A549 (cell line): ENCODE measurements around the gene LRRC8C. TPM values are rescaled to one million over a fixed set of nuclear protein-coding genes. Genes with fewer than 3 reads are reported as not detected.
A peak's percentile ranks its signal among the peaks of the same experiment; 100 is the strongest.

Experiments
- ATAC-seq, 2 experiments: fragments of 200-7000 bp in 1 of 2; fragments of >200 bp in 1 of 2; cut with Nextera tagmentation in 1 of 2; cut with Tn5 transposase in 1 of 2; 3 replicates each; pipeline versions ENCODE4 v1.8.0 to v1.9.1; 2018 to 2020; ENCODE audit warnings: mild to moderate bottlenecking in 1 of 2, moderate library complexity in 1 of 2
- CTCF ChIA-PET: fragments of 300-600 bp; sonication (Branson Sonifier 250); formaldehyde crosslinking; extraction: SDS; loops from one replicate; lab custom pipeline; 2021; ENCODE audit warnings: antibody characterized with exemption, inconsistent platforms; lab: Yijun Ruan, JAX
- POLR2A ChIA-PET: fragments of 350-600 bp; formaldehyde crosslinking; extraction: SDS; loops from one replicate; lab custom pipeline; 2021; ENCODE audit warnings: antibody characterized with exemption, inconsistent platforms; lab: Yijun Ruan, JAX
- DNase-seq, 2 experiments: peaks; one replicate each; pipeline versions ENCODE4 v3.0.0 to v3.0.0-alpha.2; 2011 to 2016; ENCODE audit warnings: low read depth in 1 of 2, low spot score in 1 of 2
- FAIRE-seq: peaks from 2 replicates; lab custom pipeline; 2011; peaks lifted over from hg19 to GRCh38; lab: Jason Lieb, UNC
- H3K27ac ChIP-seq, 2 experiments: fragments of >200 bp; sonication (Bioruptor Twin); formaldehyde crosslinking; 3 replicates each; pipeline ENCODE4 v1.5.1; 2016 to 2017
- H3K4me1 ChIP-seq: fragments of >200 bp; sonication (Bioruptor Twin); formaldehyde crosslinking; 3 replicates; pipeline ENCODE4 v1.6.1; 2016
- H3K4me2 ChIP-seq: fragments of >200 bp; sonication (Bioruptor Twin); formaldehyde crosslinking; 3 replicates; pipeline ENCODE4 v1.6.1; 2016
- H3K4me3 ChIP-seq: fragments of >200 bp; sonication (Bioruptor Twin); formaldehyde crosslinking; 3 replicates; pipeline ENCODE4 v1.5.1; 2016
- H3K9me3 ChIP-seq: fragments of >200 bp; sonication (Bioruptor Twin); formaldehyde crosslinking; 3 replicates; pipeline ENCODE4 v1.6.1; 2016
- CBX8 ChIP-seq: fragments of 200-600 bp; sonication (generic); IDR thresholded peaks from 2 replicates; pipeline ENCODE4 v1.6.1; 2016
- CEBPB ChIP-seq, 2 experiments: fragments of >200 bp in 1 of 2; sonication (Bioruptor Twin) in 1 of 2; formaldehyde crosslinking in 1 of 2; IDR thresholded peaks; 2 replicates each; pipeline ENCODE4 v1.6.1; 2012 to 2016
- ELK1 ChIP-seq: fragments of 150-350 bp; IDR thresholded peaks from 2 replicates; pipeline ENCODE4 v1.6.1; 2014; ENCODE audit warnings: low read depth, mild to moderate bottlenecking, low read length
- EP300 ChIP-seq, 2 experiments: fragments of >200 bp; sonication (Bioruptor Twin); formaldehyde crosslinking; IDR thresholded peaks; 2 replicates in 1 of 2; 3 replicates in 1 of 2; pipeline ENCODE4 v1.6.1; 2016 to 2017
- FOSL2 ChIP-seq, 2 experiments: fragments of 450-650 bp in 1 of 2; fragments of >200 bp in 1 of 2; sonication (Bioruptor Twin) in 1 of 2; formaldehyde crosslinking; IDR thresholded peaks; 2 replicates each; pipeline versions ENCODE4 v1.5.0 to v1.6.1; 2016 to 2020; ENCODE audit warnings: mild to moderate bottlenecking in 1 of 2, moderate library complexity in 1 of 2
- HOXA7 ChIP-seq: fragments of 250-450 bp; sonication (Bioruptor Pico); IDR thresholded peaks from 2 replicates; pipeline ENCODE4 v1.5.0; 2020; ENCODE audit warnings: mild to moderate bottlenecking, moderate library complexity
- JUNB ChIP-seq: fragments of >200 bp; sonication (Bioruptor Twin); formaldehyde crosslinking; IDR thresholded peaks from 2 replicates; pipeline ENCODE4 v1.6.1; 2016
- KDM1A ChIP-seq: fragments of 200-600 bp; sonication (generic); IDR thresholded peaks from 2 replicates; pipeline ENCODE4 v1.6.1; 2016; ENCODE audit warnings: low read depth, mild to moderate bottlenecking
- MYC ChIP-seq: IDR thresholded peaks from 2 replicates; pipeline ENCODE4 v1.6.1; 2012; ENCODE audit warnings: mild to moderate bottlenecking, inconsistent platforms, low read length, improper control_type of control experiment, borderline replicate concordance
- PBX3 ChIP-seq: IDR thresholded peaks from 2 replicates; pipeline ENCODE4 v1.6.1; 2012
- RARB ChIP-seq: fragments of 250-450 bp; sonication (Bioruptor Pico); IDR thresholded peaks from 2 replicates; pipeline ENCODE4 v1.8.0; 2021; ENCODE audit warnings: mild to moderate bottlenecking, moderate library complexity
- RNF2 ChIP-seq: fragments of 200-600 bp; sonication (generic); IDR thresholded peaks from 2 replicates; pipeline ENCODE4 v1.6.1; 2016; ENCODE audit warnings: low read depth, mild to moderate bottlenecking, antibody characterized with exemption, moderate library complexity, borderline replicate concordance
- SMC3 ChIP-seq: fragments of >200 bp; sonication (Bioruptor Twin); formaldehyde crosslinking; IDR thresholded peaks from 3 replicates; pipeline ENCODE4 v1.6.1; 2018; ENCODE audit warnings: inconsistent platforms
- ZC3H11A ChIP-seq: fragments of 450-650 bp; IDR thresholded peaks from 2 replicates; pipeline ENCODE4 v1.6.1; 2014; ENCODE audit warnings: antibody characterized with exemption, mild to moderate bottlenecking
- ZFP36 ChIP-seq: fragments of 450-650 bp; IDR thresholded peaks from 2 replicates; pipeline ENCODE4 v1.6.1; 2014; ENCODE audit warnings: borderline replicate concordance; ENCODE audit not compliant: partially characterized antibody
- WGBS: methylation state at CpG from one replicate; pipeline ENCODE4 v1.1.6; 2017; ENCODE audit errors: missing lambda C conversion rate; 5-methylcytosine and 5-hydroxymethylcytosine counted together
- polyA plus RNA-seq, 4 experiments: library from polyadenylated mRNA; depleted of rRNA in 3 of 4; stranded (reverse); fragments of >200 nt; fragmentation: RNase III in 1 of 4; extraction: RNeasy Plus Mini Kit Qiagen cat#74134 plus additional on column Dnase treatment in 1 of 4; gene quantifications; 2 replicates in 3 of 4; 3 replicates in 1 of 4; pipeline ENCODE4 v1.2.3, GENCODE V29; 2011 to 2017

Gene LRRC8C
- polyA plus RNA-seq, 2 of the 4 experiments (the other 2 are of a cell fraction), result 6.3 to 15.9 TPM

GRCh38 chr1:89635825-89636815 is 3.2 kb downstream of the LRRC8C start (continued):
- TF ChIP-seq MYC (no peak), PBX3 (no peak), EP300 (IDR thresholded peaks at IDR 0.05) (no peak), KDM1A (no peak), RARB (CRISPR knock-in tag) (no peak), RNF2 (no peak), FOSL2 (IDR thresholded peaks at IDR 0.05) (peak; percentile 63), FOSL2 (CRISPR knock-in tag; IDR thresholded peaks at IDR 0.05) (peak; percentile 80), ZFP36 (no peak), JUNB (peak; percentile 69)

- H3K27ac ChIP-seq, result no peak overlapping the region; a peak in 1 of 6 replicates
- DNase-seq (no peak), FAIRE-seq (no peak), ATAC-seq (no peak)
- ChIA-PET CTCF (interaction anchor here (1.0 kb wide), 1 partner anchor 34 kb away, joined by 3 read pairs; no protein-coding TSS in a partner anchor), POLR2A (no interaction called here)
- no peak overlapping the region for H3K4me3 ChIP-seq
- H3K4me2 ChIP-seq, result peak overlapping the region; percentile 81; the same call in 1 of the 3 replicates
- H3K9me3 ChIP-seq, result no peaks in the 10 kb centered on the region
- H3K4me1 ChIP-seq, result peaks cover 48% of the 10 kb centered on the region
- TF ChIP-seq CBX8 (no peak), ELK1 (no peak), ZC3H11A (no peak), FOSL2 (IDR thresholded peaks at IDR 0.05) (no peak), FOSL2 (CRISPR knock-in tag; IDR thresholded peaks at IDR 0.05) (no peak)
Observed at GRCh38 chr1:89637496-89637895, 4.6 kb downstream of the LRRC8C start.

- ATAC-seq (no peak), DNase-seq (no peak), FAIRE-seq (no peak)
- Histone ChIP-seq H3K27ac (no peak overlapping the region), H3K4me3 (no peak overlapping the region), H3K4me2 (no peak overlapping the region), H3K9me3 (no peaks in the 10 kb centered on the region), H3K4me1 (peaks cover 38% of the 10 kb centered on the region)
- ChIA-PET POLR2A (no interaction called here), CTCF (interaction anchor here (1.0 to 1.7 kb wide), 3 partner anchors 121 to 656 kb away, joined by 3 to 5 read pairs (median 3); no protein-coding TSS in a partner anchor)
- no peak for TF ChIP-seq SMC3
Observed at GRCh38 chr1:89640440-89640839, 7.5 kb downstream of the LRRC8C start.

GRCh38 chr1:89641781-89642180 is 8.9 kb downstream of the LRRC8C start:
- Histone ChIP-seq H3K4me1 (peaks cover 24% of the 10 kb centered on the region; the same call in 2 of the 3 replicates), H3K4me2 (no peak overlapping the region), H3K9me3 (peaks cover 8% of the 10 kb centered on the region), H3K27ac (no peak overlapping the region), H3K4me3 (no peak overlapping the region)
- TF ChIP-seq HOXA7 (CRISPR knock-in tag), result no peak
- peak in 1 of 2 experiments; percentile 16; a peak in 1 of 4 replicates for TF ChIP-seq CEBPB (IDR thresholded peaks at IDR 0.05)
- 98% methylated on average over 4 of the region's 4 CpGs for WGBS
- ChIA-PET CTCF (interaction anchor here (1.1 kb wide), 1 partner anchor 121 kb away, joined by 3 read pairs; no protein-coding TSS in a partner anchor), POLR2A (no interaction called here)
- DNase-seq, result no peak
- no peak for FAIRE-seq
- no peak for ATAC-seq
